ENCODE measurements around the gene C1orf116.

C1orf116 gene

GRCh38 chr1:207054491-207054890 is 21.9 kb upstream of the C1orf116 start:
- Histone ChIP-seq H3K27ac (peak overlapping the region in 1 of 2 donors; percentile 17), H3K4me3 (no peak overlapping the region)
- no peak for DNase-seq (ENCODE audit: low spot score)
- TF ChIP-seq CTCF (IDR thresholded peaks at IDR 0.05) = no peak

DNA sequence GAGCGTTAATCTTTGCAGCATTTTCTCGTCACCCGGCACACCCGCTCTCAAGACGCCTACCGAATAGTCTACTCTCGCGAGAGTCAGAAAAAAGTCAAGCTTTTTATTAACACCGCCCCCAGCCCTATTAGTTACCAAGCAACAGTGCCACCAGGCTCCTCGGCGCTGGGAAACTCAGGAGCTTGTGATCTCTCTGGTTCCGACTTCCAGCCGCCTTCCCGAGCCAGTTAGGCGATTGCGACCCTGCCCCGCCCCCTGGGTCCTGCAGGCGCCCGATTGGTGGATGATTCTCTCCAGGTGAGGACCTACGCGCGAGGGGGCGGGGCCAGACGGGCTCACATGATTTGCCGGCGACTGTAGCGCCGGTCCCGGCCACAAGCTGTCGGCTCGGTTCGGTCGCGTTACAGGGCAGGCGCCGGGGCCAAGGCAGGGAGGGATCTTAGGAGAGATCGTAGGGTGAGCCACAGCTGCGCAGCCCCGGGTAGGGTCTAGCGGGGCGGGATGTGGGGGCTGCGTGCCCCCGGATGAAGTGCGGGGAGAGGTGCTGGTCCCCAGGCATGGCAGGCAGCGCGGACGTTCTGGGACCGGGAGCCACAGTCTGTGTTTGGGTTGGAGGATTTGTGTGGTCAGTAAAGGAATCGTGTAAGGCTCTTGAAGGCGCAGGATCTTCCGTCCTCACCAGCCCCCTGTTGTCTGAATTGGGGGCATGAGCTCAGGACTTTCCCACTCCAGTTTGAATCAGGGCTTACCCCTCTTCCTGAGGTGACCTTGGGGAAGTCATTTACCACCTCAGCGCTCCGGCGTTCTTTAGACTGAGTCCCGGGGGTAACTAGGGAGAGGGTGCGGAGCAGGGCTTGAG is 20.6 kb upstream of the C1orf116 start, which contains the start of gene PFKFB2:
Gene PFKFB2 (plus strand): TSS at position 365 of the 859 bp plus-strand sequence. CDS start 1,443 bp downstream, outside the sequence.
- Histone ChIP-seq H3K4me3 (peak within 1 kb of the TSS; percentile 96), H3K27ac (peak within 1 kb of the TSS; percentile 87 to 98)
- TF ChIP-seq CTCF (IDR thresholded peaks at IDR 0.05) = peak; percentile 17
- DNase-seq (ENCODE audit: low spot score) = peak; percentile 97

- Histone ChIP-seq H3K27ac (peak within 1 kb of the TSS; percentile 73 to 98), H3K4me3 (peak within 1 kb of the TSS; percentile 96)
- TF ChIP-seq CTCF (IDR thresholded peaks at IDR 0.05) = no peak
- no peak for DNase-seq (ENCODE audit: low spot score)
Observed at GRCh38 chr1:207051191-207051943, 18.8 kb upstream of the C1orf116 start, which contains the start of gene YOD1. Gene YOD1 (minus strand): TSS chr1:207051208. CDS start chr1:207051030, 178 bp downstream.

- peak overlapping the region; percentile 73 to 91 for H3K27ac ChIP-seq
- TF ChIP-seq CTCF (IDR thresholded peaks at IDR 0.05) = no peak
- peak overlapping the region; percentile 96 for H3K4me3 ChIP-seq
- DNase-seq (ENCODE audit: low spot score) = peak; percentile 93
Observed at GRCh38 chr1:207050480-207051190, 18.1 kb upstream of the C1orf116 start.

DNA sequence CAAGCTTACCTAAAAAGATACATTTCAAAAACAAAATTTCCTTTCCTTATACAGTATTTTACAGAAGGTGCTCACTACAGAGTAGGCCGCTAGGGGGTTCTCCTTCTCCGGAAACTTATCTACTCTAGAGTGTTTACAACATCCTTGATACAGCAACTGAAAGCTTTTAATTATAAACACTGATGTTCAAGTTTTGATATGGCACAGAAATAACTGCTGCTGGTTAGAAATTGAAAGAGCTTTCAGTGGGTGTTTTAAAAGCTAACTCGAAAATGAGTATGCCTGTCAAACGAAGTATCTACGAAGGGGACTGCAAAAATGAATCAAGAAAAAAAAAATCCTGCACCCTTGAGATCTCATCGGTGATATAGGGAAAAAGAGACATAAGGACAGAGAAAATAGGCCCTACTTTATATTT is 17.4 kb upstream of the C1orf116 start:
- TF ChIP-seq CTCF (IDR thresholded peaks at IDR 0.05) = peak; percentile 28
- H3K27ac ChIP-seq = peak overlapping the region; percentile 73 to 91

GRCh38 chr1:207049514-207049913 is 17.0 kb upstream of the C1orf116 start:
- DNase-seq (ENCODE audit: low spot score) = no peak
- Histone ChIP-seq H3K4me3 (peak overlapping the region; percentile 96), H3K27ac (no peak overlapping the region)
- no peak for TF ChIP-seq CTCF (IDR thresholded peaks at IDR 0.05)

More for the DNA sequence above, 17.4 kb upstream of the C1orf116 start:
- DNase-seq (ENCODE audit: low spot score) = no peak
- H3K4me3 ChIP-seq = peak overlapping the region; percentile 96

Measured in coronary artery (tissue), 2 donors.